ENCODE measurements around the gene UBAC1. TPM values are rescaled to one million over a fixed set of nuclear protein-coding genes. Genes with fewer than 3 reads are reported as not detected.

UBAC1 gene
- polyA plus RNA-seq, 1 donor (not counting 4 experiments of a cell fraction or from before 2014, with no cell fraction given): 50.7 TPM

DNA sequence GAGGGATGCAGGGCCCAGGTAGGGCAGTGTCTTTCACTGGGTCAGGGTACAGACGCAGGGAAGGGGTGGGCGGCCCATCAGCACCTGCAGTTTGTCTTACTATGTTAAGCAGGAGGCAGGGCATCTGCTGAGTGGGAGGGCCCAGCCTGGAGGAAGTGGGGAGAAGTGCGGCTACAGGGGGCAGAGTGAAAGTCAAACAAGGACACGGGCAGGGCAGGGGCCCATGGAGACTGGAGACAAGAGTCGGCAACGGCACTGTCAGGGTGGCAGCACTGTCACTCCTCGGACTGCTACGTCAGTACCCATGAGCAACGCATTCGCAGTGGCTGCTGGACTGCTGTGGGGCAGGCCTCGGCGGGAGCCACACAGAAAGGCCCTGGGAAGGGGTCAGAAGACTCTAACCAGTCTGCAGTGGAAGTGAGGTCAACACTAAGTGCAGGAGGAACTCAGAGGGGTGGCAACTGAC, 73.6 kb downstream of the UBAC1 start:
- Histone ChIP-seq H3K27ac (ENCODE audit: control insufficient read depth, insufficient read depth, low read length) (no peak overlapping the region), H3K79me2 (ENCODE audit: control insufficient read depth, insufficient read depth, low read length) (peaks cover 81% of the 10 kb centered on the region), H3K4me2 (ENCODE audit: control insufficient read depth, extremely low read depth, insufficient read depth, low read depth, low read length) (no peak overlapping the region), H3K36me3 (ENCODE audit: control insufficient read depth in 2 of 2, extremely low read depth in 1 of 2, insufficient read depth in 2 of 2, low read length in 2 of 2) (peaks cover 0 to 4% of the 10 kb centered on the region in 2 experiments), H3K9ac (ENCODE audit: control insufficient read depth, extremely low read depth, insufficient read depth, low read length) (no peak overlapping the region), H3K9me1 (ENCODE audit: control insufficient read depth, extremely low read depth, insufficient read depth, low read length) (peaks cover 6% of the 10 kb centered on the region), H3K4me1 (ENCODE audit: control insufficient read depth, extremely low read depth, insufficient read depth, low read length) (peaks cover 56% of the 10 kb centered on the region), H4K20me1 (ENCODE audit: control insufficient read depth, extremely low read depth, insufficient read depth, low read length) (peaks cover 11% of the 10 kb centered on the region), H3K27me3 (ENCODE audit: control insufficient read depth, extremely low read depth, insufficient read depth, low read length) (no peaks in the 10 kb centered on the region), H3K4me3 (ENCODE audit: control insufficient read depth in 2 of 3, extremely low read depth in 1 of 3, insufficient read depth in 2 of 3, low read depth in 1 of 3, low read length in 3 of 3) (no peak overlapping the region), H3K9me3 (ENCODE audit: control insufficient read depth, low read depth, low read length) (no peaks in the 10 kb centered on the region), H2AFZ (ENCODE audit: control insufficient read depth, low read length) (no peak overlapping the region)
- DNase-seq (ENCODE audit: low read depth, low spot score) (no peak), FAIRE-seq (no peak)
- TF ChIP-seq, protein P1, sequence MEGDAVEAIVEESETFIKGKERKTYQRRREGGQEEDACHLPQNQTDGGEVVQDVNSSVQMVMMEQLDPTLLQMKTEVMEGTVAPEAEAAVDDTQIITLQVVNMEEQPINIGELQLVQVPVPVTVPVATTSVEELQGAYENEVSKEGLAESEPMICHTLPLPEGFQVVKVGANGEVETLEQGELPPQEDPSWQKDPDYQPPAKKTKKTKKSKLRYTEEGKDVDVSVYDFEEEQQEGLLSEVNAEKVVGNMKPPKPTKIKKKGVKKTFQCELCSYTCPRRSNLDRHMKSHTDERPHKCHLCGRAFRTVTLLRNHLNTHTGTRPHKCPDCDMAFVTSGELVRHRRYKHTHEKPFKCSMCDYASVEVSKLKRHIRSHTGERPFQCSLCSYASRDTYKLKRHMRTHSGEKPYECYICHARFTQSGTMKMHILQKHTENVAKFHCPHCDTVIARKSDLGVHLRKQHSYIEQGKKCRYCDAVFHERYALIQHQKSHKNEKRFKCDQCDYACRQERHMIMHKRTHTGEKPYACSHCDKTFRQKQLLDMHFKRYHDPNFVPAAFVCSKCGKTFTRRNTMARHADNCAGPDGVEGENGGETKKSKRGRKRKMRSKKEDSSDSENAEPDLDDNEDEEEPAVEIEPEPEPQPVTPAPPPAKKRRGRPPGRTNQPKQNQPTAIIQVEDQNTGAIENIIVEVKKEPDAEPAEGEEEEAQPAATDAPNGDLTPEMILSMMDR (optimal IDR thresholded peaks at IDR 0.05 in 1 of 3, IDR thresholded peaks at IDR 0.05 in 1 of 3, conservative IDR thresholded peaks at IDR 0.05 in 1 of 3; ENCODE audit: extremely low read depth in 1 of 3, insufficient read depth in 2 of 3, low read length in 3 of 3): no peak
- no peak for TF ChIP-seq EZH2 (IDR thresholded peaks at IDR 0.05; ENCODE audit: low read length)
- dilution Hi-C loops (cut with MboI; ENCODE audit: extremely low pct_ligation_motif_present, low sequenced_read_pairs): no loop called here

DNA sequence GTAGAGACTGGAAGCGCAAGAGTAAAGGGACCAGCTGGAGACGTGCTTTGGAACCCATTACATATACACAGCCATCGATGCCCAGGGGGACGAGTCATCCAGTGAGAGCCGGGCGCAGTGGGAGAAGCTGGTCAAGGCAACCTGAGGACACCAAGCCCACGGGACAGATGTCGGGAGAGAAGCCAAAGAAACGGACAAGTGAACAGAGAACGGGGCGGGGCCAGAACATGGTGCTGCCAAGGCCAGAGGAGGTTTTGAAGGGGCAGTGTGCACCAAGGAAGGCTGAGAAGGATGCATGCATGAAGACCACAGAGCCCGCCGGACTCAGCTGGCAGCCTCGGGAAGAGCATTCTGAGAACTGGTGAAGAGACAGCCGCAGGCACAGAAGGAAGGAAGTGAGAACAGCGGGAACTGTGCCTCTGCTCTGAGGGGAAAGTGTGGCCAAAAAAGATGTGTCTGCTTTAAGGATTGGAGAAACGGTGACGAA, 74.1 kb downstream of the UBAC1 start:
- DNase-seq (ENCODE audit: low read depth, low spot score) (no peak), FAIRE-seq (no peak)
- peaks cover 56% of the 10 kb centered on the region for H3K4me1 ChIP-seq (ENCODE audit: control insufficient read depth, extremely low read depth, insufficient read depth, low read length)
- H4K20me1 ChIP-seq (ENCODE audit: control insufficient read depth, extremely low read depth, insufficient read depth, low read length): peaks cover 13% of the 10 kb centered on the region
- H2AFZ ChIP-seq (ENCODE audit: control insufficient read depth, low read length): no peak overlapping the region
- no peak overlapping the region for H3K4me3 ChIP-seq (ENCODE audit: control insufficient read depth in 2 of 3, extremely low read depth in 1 of 3, insufficient read depth in 2 of 3, low read depth in 1 of 3, low read length in 3 of 3)
- peaks cover 0 to 4% of the 10 kb centered on the region in 2 experiments for H3K36me3 ChIP-seq (ENCODE audit: control insufficient read depth in 2 of 2, extremely low read depth in 1 of 2, insufficient read depth in 2 of 2, low read length in 2 of 2)
- H3K4me2 ChIP-seq (ENCODE audit: control insufficient read depth, extremely low read depth, insufficient read depth, low read depth, low read length): no peak overlapping the region
- no peak for TF ChIP-seq EZH2 (IDR thresholded peaks at IDR 0.05; ENCODE audit: low read length)
- TF ChIP-seq, protein P1 (optimal IDR thresholded peaks at IDR 0.05 in 1 of 3, IDR thresholded peaks at IDR 0.05 in 1 of 3, conservative IDR thresholded peaks at IDR 0.05 in 1 of 3; ENCODE audit: extremely low read depth in 1 of 3, insufficient read depth in 2 of 3, low read length in 3 of 3): no peak
- H3K9me1 ChIP-seq (ENCODE audit: control insufficient read depth, extremely low read depth, insufficient read depth, low read length): peaks cover 6% of the 10 kb centered on the region
- H3K9me3 ChIP-seq (ENCODE audit: control insufficient read depth, low read depth, low read length): no peaks in the 10 kb centered on the region
- no peaks in the 10 kb centered on the region for H3K27me3 ChIP-seq (ENCODE audit: control insufficient read depth, extremely low read depth, insufficient read depth, low read length)
- H3K79me2 ChIP-seq (ENCODE audit: control insufficient read depth, insufficient read depth, low read length): peaks cover 80% of the 10 kb centered on the region
- no peak overlapping the region for H3K27ac ChIP-seq (ENCODE audit: control insufficient read depth, insufficient read depth, low read length)
- no peak overlapping the region for H3K9ac ChIP-seq (ENCODE audit: control insufficient read depth, extremely low read depth, insufficient read depth, low read length)
- dilution Hi-C loops (cut with MboI; ENCODE audit: extremely low pct_ligation_motif_present, low sequenced_read_pairs): no loop called here
